Fibroblast of villous mesenchyme (primary cell): ENCODE data around the gene WDFY4. TPM values are rescaled to one million over a fixed set of nuclear protein-coding genes. Genes with fewer than 3 reads are reported as not detected.

ENCODE experiments used
- DNase-seq: peaks from one replicate; pipeline ENCODE4 v3.0.0-alpha.2; 2010; ENCODE audit warnings: low read depth
- H3K4me3 ChIP-seq: 2 replicates; pipeline ENCODE4 v1.5.1; 2011; ENCODE audit warnings: low read depth, mild to moderate bottlenecking, low read length
- total RNA-seq: library from RNA; depleted of rRNA; stranded (reverse); fragments of >200 nt; gene quantifications from 2 replicates; pipeline ENCODE4 v1.2.3, GENCODE V29; 2012
- TF ChIP-seq, protein P1 (sequence below): IDR thresholded peaks from 2 replicates; pipeline ENCODE4 v1.5.1; 2012; ENCODE audit warnings: low read depth, mild to moderate bottlenecking, low read length; ENCODE audit not compliant: insufficient read depth

Gene WDFY4
- total RNA-seq, 1 donor = not detected

DNA sequence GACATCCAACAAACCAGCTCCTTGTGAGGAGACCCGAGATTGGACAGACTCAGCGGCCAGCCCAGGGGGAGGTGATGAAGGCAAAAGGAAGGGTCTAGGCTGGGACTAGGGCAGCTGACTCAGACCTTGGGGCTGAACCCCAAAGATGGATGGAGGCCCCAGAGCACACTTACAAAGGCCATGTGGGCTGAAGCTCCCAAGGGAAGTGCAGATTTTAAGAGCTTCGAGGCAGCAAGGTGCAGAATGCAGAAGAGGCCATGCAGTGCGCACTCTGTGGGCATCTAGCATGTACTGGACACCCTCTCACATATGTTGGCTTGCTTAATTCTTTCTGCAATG lies 11.8 kb downstream of the WDFY4 start:
- no peak for DNase-seq
- TF ChIP-seq, protein P1, sequence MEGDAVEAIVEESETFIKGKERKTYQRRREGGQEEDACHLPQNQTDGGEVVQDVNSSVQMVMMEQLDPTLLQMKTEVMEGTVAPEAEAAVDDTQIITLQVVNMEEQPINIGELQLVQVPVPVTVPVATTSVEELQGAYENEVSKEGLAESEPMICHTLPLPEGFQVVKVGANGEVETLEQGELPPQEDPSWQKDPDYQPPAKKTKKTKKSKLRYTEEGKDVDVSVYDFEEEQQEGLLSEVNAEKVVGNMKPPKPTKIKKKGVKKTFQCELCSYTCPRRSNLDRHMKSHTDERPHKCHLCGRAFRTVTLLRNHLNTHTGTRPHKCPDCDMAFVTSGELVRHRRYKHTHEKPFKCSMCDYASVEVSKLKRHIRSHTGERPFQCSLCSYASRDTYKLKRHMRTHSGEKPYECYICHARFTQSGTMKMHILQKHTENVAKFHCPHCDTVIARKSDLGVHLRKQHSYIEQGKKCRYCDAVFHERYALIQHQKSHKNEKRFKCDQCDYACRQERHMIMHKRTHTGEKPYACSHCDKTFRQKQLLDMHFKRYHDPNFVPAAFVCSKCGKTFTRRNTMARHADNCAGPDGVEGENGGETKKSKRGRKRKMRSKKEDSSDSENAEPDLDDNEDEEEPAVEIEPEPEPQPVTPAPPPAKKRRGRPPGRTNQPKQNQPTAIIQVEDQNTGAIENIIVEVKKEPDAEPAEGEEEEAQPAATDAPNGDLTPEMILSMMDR = no peak
- H3K4me3 ChIP-seq = no peak overlapping the region

DNA sequence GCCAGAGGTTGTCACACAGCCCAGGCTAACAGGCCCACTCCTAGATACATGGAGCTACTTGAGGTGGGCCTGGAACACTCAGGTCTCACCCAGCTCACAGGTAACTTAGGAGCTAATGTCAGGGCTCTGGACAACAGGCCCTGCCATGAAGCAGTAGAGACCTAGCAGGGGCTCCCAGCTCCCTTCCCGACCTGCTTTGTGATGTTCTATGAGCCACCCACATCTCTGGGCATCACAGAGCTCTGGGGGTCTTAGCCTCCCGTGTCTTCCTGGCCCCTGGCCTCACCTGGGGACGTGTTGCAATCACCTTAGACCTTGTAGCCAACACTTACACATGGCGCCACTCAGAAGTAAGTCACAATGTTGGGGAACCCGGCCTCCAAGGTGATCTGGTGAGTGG lies 12.4 kb downstream of the WDFY4 start:
- TF ChIP-seq, protein P1 = no peak
- DNase-seq = no peak
- no peak overlapping the region for H3K4me3 ChIP-seq

DNA sequence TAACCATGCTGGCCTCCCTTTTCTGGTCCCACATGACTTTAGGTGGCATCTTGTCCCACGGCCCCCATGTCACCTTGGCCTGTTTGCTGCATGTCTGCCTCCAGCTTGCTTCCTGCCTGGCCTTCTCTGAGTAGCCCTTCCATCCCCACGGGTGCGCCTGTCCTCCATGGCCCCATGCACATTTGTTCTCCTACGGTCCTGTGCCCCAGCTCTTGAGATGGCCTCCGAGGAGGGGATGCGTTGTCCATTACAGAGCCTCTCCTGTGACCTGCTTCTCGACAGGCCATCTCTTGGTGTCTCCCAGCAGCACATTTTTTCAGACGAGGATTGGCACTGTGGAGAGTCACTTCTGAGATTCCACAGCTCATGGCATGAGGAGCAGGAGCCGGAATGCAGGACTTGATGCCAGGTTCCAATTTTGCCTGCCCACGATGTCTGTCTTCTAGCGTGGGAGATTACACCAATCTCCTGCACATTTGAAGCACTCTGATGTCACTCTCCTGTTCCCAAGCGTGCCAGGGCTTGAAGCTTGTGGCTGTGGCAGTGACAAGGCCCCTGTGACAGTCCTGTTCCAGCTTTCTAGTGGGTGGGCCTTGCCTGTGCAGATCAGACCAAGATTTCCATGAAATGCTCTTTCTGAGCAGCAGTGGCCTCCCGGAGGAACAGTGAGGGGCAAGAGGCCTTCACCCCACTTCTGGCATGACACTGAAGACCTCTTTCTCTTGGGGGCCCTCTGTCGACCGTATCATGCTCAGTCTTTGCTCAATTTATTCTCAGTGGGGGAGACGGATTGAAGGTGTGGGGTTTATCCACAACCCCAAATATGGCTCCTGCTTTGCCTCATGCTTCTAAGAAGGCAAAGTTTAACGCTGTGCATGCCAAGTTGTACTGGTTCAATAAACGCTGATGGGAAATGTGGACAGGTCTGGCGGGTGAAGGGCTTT lies 13.4 kb downstream of the WDFY4 start:
- TF ChIP-seq, protein P1 = no peak
- no peak overlapping the region for H3K4me3 ChIP-seq
- no peak for DNase-seq

DNA sequence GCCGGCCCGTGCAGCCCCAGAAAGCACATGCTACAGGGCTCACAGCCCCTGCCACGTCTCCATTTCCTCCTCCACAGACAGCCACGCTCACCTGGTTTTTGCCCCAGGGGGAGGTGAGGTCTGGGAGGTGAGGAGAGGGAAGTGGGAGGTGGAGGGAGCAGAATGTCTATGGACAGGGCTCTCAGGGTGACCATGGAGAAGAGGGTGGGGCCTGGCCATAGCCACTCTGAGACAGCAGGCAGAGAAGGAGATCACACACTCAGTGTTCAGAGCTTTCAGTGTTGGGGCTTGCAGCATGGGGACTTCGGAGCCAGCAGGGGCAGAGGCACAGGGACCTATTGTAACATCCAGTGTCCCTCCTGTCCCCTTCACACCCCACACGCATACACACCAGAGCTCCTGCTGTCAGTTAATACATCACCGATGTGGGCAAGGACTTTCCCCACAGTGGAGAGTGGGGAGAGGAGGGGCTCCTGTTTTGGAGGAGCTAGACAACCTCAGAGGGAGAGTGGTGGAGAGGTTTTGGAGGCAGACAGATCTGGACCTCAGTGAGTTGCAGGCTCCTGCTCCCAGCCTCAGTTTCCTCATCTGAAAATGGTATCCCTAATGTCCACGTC lies 14.4 kb downstream of the WDFY4 start:
- H3K4me3 ChIP-seq = no peak overlapping the region
- DNase-seq = no peak
- TF ChIP-seq, protein P1 = no peak

DNA sequence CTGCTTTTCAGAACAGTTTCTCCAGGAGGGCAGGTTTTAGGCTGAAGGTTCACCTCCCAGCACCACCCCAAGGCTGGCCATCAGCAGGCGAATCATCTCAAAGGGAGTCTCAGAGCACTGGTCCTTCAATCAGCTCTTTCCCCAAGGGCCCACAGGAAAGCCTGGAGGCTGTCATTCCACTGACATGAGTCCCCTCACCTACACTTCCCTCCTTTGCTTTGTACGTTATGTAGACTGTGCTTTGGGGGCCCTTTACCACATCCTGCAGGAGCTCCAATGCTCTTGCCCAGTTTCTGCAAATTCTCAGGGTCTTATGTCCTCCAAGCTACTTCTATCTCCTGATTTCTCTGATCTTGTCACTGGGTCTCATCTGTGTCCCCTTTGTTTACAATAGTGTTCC lies 15.4 kb downstream of the WDFY4 start:
- no peak for DNase-seq
- TF ChIP-seq, protein P1 = no peak
- H3K4me3 ChIP-seq = no peak overlapping the region

DNA sequence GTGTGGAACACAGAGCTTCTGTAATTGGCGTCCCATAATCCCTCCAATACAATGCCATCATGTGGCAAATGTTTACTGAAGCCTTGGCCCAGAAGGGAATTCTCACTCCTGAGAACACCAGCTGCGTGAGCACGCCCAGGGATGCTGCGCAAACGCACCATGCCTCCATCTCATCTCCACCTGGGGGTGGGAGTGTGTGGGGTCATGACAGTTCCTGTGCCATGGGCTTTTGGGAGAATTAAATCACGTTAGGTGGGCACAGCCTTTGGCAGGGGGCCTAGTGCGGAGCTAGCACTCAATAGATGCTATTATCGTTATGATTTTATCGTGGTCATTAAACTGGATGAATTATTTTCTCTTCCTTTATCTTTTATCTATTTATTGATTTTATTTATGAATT lies 15.8 kb downstream of the WDFY4 start:
- H3K4me3 ChIP-seq = no peak overlapping the region
- no peak for DNase-seq
- TF ChIP-seq, protein P1 = no peak
